Right atrium auricular region (tissue), 2 donors: ENCODE measurements around the gene CORO2A. TPM values are rescaled to one million over a fixed set of nuclear protein-coding genes. Genes with fewer than 3 reads are reported as not detected.

Experiments used
- DNase-seq: peaks from one replicate; pipeline ENCODE4 v3.0.0-alpha.2; 2019; ENCODE audit warnings: low spot score
- H3K27ac ChIP-seq, 2 donors: fragments of 200-600 bp; sonication (generic); 1 replicate in 1 of 2; 2 replicates in 1 of 2; pipeline ENCODE4 v1.5.1; 2016 to 2019
- H3K27me3 ChIP-seq, 2 donors: fragments of 200-600 bp; sonication (generic); one replicate each; pipeline versions ENCODE4 v1.5.1 to v1.6.0; 2017 to 2019
- H3K36me3 ChIP-seq: fragments of 200-600 bp; sonication (generic); one replicate; pipeline ENCODE4 v1.5.1; 2016
- H3K4me1 ChIP-seq, 2 donors: fragments of 200-600 bp; sonication (generic); one replicate each; pipeline versions ENCODE4 v1.5.1 to v1.6.0; 2017 to 2019
- H3K4me3 ChIP-seq, 2 donors: fragments of 200-600 bp; sonication (generic); 1 replicate in 1 of 2; 2 replicates in 1 of 2; pipeline ENCODE4 v1.5.1; 2017 to 2019; ENCODE audit warnings: mild to moderate bottlenecking in 1 of 2, moderate library complexity in 1 of 2
- H3K9me3 ChIP-seq, 2 donors: fragments of 200-600 bp; sonication (generic); one replicate each; pipeline ENCODE4 v1.5.1; 2019
- total RNA-seq, 2 donors: library from RNA; depleted of rRNA; stranded (reverse); fragments of >200 nt; gene quantifications; one replicate each; pipeline ENCODE4 v1.1.0, GENCODE V29; 2016
- TF ChIP-seq, protein P1 (sequence below), 2 donors: fragments of 200-600 bp; sonication (generic); IDR thresholded peaks; one replicate each; pipeline ENCODE4 v1.5.1; 2019; ENCODE audit warnings: antibody characterized with exemption in 2 of 2

The CORO2A gene, protein sequence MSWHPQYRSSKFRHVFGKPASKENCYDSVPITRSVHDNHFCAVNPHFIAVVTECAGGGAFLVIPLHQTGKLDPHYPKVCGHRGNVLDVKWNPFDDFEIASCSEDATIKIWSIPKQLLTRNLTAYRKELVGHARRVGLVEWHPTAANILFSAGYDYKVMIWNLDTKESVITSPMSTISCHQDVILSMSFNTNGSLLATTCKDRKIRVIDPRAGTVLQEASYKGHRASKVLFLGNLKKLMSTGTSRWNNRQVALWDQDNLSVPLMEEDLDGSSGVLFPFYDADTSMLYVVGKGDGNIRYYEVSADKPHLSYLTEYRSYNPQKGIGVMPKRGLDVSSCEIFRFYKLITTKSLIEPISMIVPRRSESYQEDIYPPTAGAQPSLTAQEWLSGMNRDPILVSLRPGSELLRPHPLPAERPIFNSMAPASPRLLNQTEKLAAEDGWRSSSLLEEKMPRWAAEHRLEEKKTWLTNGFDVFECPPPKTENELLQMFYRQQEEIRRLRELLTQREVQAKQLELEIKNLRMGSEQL
- under 1 TPM; 0.39 to 0.44 TPM for total RNA-seq

DNA sequence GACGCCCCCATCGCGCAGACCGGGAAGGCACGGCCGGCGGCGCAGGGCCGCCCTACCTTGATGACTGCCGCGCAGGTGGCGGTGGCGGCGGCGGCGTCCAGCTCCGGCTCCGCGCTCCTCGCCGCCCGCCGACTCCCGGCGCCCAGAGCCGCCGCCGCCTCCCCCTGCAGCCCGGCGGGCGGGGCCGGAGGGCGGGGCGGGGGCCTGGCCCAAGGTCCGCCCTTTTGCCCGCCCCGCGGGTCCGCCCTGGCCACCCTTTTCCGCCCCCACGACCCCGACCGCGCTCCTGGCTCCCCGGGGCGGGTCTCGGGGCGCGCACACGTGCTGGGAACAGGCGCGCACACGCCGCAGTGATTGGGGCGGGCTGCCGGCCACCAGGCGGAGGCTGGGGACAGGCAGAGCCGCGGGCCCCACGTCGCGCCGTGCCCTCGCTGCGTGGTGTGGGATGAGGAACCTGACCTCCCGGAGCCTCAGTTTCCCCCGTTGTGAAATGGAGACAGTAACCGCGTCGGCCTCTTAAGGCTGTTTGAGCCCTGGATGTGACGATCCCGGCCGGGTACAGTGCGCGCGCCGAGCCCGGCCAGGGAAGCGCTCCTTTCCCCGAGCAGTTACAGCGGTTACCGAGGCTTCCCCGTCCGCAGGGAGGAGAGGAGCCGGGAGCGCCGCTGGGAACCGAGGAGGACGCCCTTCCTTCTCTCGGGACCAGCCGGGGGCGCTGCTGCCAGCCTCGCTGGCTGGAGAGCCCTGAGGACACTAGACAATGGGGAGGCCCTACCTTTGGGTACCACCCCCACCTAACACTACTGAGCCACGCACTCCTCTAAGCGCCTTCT is at the start of gene CORO2A:
TSS of gene CORO2A (minus strand) at position 135 of the 833 bp plus-strand sequence. CDS start 34,977 bp downstream, outside the sequence.
- Histone ChIP-seq H3K27ac (peak within 1 kb of the TSS; percentile 52 to 69), H3K9me3 (no peaks in the 10 kb centered on the region), H3K4me3 (peak within 1 kb of the TSS; percentile 53 to 60), H3K36me3 (no peaks in the 10 kb centered on the region), H3K4me1 (peaks cover 0 to 13% of the 10 kb centered on the region in 2 donors), H3K27me3 (no peaks in the 10 kb centered on the region)
- no peak for DNase-seq
- TF ChIP-seq, protein P1, sequence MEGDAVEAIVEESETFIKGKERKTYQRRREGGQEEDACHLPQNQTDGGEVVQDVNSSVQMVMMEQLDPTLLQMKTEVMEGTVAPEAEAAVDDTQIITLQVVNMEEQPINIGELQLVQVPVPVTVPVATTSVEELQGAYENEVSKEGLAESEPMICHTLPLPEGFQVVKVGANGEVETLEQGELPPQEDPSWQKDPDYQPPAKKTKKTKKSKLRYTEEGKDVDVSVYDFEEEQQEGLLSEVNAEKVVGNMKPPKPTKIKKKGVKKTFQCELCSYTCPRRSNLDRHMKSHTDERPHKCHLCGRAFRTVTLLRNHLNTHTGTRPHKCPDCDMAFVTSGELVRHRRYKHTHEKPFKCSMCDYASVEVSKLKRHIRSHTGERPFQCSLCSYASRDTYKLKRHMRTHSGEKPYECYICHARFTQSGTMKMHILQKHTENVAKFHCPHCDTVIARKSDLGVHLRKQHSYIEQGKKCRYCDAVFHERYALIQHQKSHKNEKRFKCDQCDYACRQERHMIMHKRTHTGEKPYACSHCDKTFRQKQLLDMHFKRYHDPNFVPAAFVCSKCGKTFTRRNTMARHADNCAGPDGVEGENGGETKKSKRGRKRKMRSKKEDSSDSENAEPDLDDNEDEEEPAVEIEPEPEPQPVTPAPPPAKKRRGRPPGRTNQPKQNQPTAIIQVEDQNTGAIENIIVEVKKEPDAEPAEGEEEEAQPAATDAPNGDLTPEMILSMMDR (IDR thresholded peaks at IDR 0.05) = peak in 1 of 2 donors; percentile 47

- H3K4me3 ChIP-seq = no peak overlapping the region
- H3K36me3 ChIP-seq = no peaks in the 10 kb centered on the region
- H3K4me1 ChIP-seq = no peaks in the 10 kb centered on the region
- TF ChIP-seq, protein P1 (IDR thresholded peaks at IDR 0.05) = no peak
- no peak overlapping the region for H3K27ac ChIP-seq
- no peak for DNase-seq
- H3K9me3 ChIP-seq = no peaks in the 10 kb centered on the region
- H3K27me3 ChIP-seq = no peaks in the 10 kb centered on the region
These were observed 49.2 kb upstream of the CORO2A start for GRCh38 chr9:98241357-98242300.

GRCh38 chr9:98240475-98240874 is 48.0 kb upstream of the CORO2A start:
- H3K27ac ChIP-seq = no peak overlapping the region
- H3K27me3 ChIP-seq = no peaks in the 10 kb centered on the region
- H3K4me3 ChIP-seq = no peak overlapping the region
- H3K36me3 ChIP-seq = no peaks in the 10 kb centered on the region
- no peaks in the 10 kb centered on the region for H3K4me1 ChIP-seq
- no peak for DNase-seq
- no peaks in the 10 kb centered on the region for H3K9me3 ChIP-seq
- TF ChIP-seq, protein P1 (IDR thresholded peaks at IDR 0.05) = no peak

- DNase-seq = no peak
- Histone ChIP-seq H3K4me3 (no peak overlapping the region), H3K27ac (no peak overlapping the region), H3K27me3 (no peaks in the 10 kb centered on the region), H3K9me3 (no peaks in the 10 kb centered on the region), H3K4me1 (no peaks in the 10 kb centered on the region), H3K36me3 (no peaks in the 10 kb centered on the region)
- TF ChIP-seq, protein P1 (IDR thresholded peaks at IDR 0.05) = no peak
These were observed 44.6 kb upstream of the CORO2A start for GRCh38 chr9:98236901-98237487.

DNA sequence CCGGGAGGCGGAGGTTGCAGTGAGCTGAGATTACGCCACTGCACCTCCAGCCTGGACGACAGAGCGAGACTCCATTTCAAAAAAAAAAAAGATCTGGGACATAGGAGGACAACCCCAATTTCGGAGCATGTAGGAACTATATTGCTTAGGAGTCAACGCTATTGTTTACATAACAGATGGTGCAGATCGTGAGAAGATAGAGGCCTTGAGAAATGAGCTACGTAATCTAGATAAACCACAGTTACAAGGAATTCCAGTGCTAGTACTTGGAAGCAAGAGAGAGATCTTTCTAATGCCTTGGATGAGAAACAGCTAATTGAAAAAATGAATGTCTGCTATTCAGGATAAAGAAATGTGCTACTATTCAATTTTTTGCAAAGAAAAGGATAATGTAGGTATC is 42.7 kb upstream of the CORO2A start:
- no peak for DNase-seq
- peaks cover 4% of the 10 kb centered on the region for H3K36me3 ChIP-seq
- no peak overlapping the region for H3K27ac ChIP-seq
- no peak overlapping the region for H3K4me3 ChIP-seq
- H3K9me3 ChIP-seq = no peaks in the 10 kb centered on the region
- H3K27me3 ChIP-seq = no peaks in the 10 kb centered on the region
- TF ChIP-seq, protein P1 (IDR thresholded peaks at IDR 0.05) = no peak
- H3K4me1 ChIP-seq = no peaks in the 10 kb centered on the region
